Ascending aorta (tissue), 2 donors: Measurements from ENCODE around the gene CGREF1. TPM values are rescaled to one million over a fixed set of nuclear protein-coding genes. Genes with fewer than 3 reads are reported as not detected.
"Not testable (repeated sequence)": the region's sequence is repeated elsewhere in the genome, so short reads cannot be mapped to it uniquely, and the experiment has no call there.

ENCODE experiments used
- DNase-seq, 2 donors: peaks; one replicate each; pipeline ENCODE4 v3.0.0-alpha.2; 2019; ENCODE audit warnings: low spot score in 2 of 2
- H3K27ac ChIP-seq, 2 donors: fragments of 200-600 bp; sonication (generic); one replicate each; pipeline ENCODE4 v1.5.1; 2016 to 2017; ENCODE audit warnings: mild to moderate bottlenecking in 1 of 2
- H3K27me3 ChIP-seq: fragments of 200-600 bp; sonication (generic); one replicate; pipeline ENCODE4 v1.5.1; 2017
- H3K36me3 ChIP-seq, 2 donors: fragments of 200-600 bp; sonication (generic); one replicate each; pipeline ENCODE4 v1.5.1; 2016
- H3K4me1 ChIP-seq, 2 donors: fragments of 200-600 bp; sonication (generic); one replicate each; pipeline ENCODE4 v1.5.1; 2016 to 2017; ENCODE audit warnings: mild to moderate bottlenecking in 1 of 2
- H3K4me3 ChIP-seq, 2 donors: fragments of 200-600 bp; sonication (generic); one replicate each; pipeline ENCODE4 v1.5.1; 2016 to 2017; ENCODE audit warnings: mild to moderate bottlenecking in 1 of 2
- H3K9me3 ChIP-seq, 2 donors: fragments of 200-600 bp; sonication (generic); one replicate each; pipeline ENCODE4 v1.5.1; 2016
- CTCF ChIP-seq, 3 experiments: fragments of 200-600 bp in 2 of 3; fragments of 450-650 bp in 1 of 3; sonication (generic) in 2 of 3; IDR thresholded peaks; one replicate each; pipeline ENCODE4 v1.5.1; 2016 to 2019; ENCODE audit warnings: antibody characterized with exemption in 3 of 3, mild to moderate bottlenecking in 1 of 3, moderate library complexity in 1 of 3
- intact Hi-C: fragments of 100-400 bp; cut with DNase I; formaldehyde crosslinking; loops from one replicate; pipeline ENCODE4 v1.15.1; 2023
- total RNA-seq: library from RNA; depleted of rRNA; stranded (reverse); fragments of >200 nt; gene quantifications from one replicate; pipeline ENCODE4 v1.1.0, GENCODE V29; 2016

CGREF1 gene
- total RNA-seq, 1 donor from 2014 or later = 3.5 TPM

- DNase-seq = no peak
- Histone ChIP-seq H3K36me3 (no peaks in the 10 kb centered on the region), H3K27me3 (no peaks in the 10 kb centered on the region), H3K4me3 (no peak overlapping the region), H3K9me3 (no peaks in the 10 kb centered on the region), H3K4me1 (peaks cover 3 to 6% of the 10 kb centered on the region in 2 donors), H3K27ac (no peak overlapping the region)
- no peak for TF ChIP-seq CTCF (IDR thresholded peaks at IDR 0.05)
- intact Hi-C loops = no loop called here
Observed at GRCh38 chr2:27115519-27115918, 3.4 kb downstream of the CGREF1 start.

DNA sequence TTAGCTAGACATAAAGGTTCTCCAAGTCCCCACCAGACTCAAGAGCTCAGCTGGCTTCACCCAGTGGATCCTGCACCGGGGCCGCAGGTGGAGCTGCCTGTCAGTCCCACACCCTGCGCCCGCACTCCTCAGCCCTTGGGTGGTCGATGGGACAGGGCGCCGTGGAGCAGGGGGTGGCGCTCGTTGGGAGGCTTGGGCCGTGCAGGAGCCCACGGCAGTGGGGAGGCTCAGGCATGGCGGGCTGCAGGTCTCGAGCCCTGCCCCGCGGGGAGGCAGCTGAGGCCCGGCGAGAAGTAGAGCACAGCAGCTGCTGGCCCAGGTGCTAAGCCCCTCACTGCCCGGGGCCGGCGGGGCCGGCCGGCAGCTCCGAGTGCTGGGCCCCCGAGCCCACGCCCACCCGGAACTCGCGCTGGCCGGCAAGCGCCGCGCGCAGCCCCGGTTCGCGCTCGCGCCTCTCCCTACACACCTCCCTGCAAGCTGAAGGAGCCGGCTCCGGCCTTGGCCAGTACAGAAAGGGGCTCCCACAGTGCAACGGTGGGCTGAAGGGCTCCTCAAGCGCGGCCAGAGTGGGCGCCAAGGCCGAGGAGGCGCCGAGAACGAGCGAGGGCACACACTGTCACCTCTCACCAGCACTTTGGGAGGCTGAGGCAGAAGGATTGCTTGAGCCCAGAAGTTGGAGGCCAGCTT, 7.4 kb downstream of the CGREF1 start:
- H3K27ac ChIP-seq, H3K4me3 ChIP-seq: not testable (repeated sequence)

GRCh38 chr2:27110603-27111352, 8.2 kb downstream of the CGREF1 start:
- H3K9me3 ChIP-seq, H3K27ac ChIP-seq, DNase-seq, H3K27me3 ChIP-seq, H3K4me1 ChIP-seq, H3K36me3 ChIP-seq, H3K4me3 ChIP-seq: not testable (repeated sequence)
- intact Hi-C loops = loop anchor here (5.0 kb wide), 1 partner anchor 52 kb away; no protein-coding TSS in a partner anchor

More for the DNA sequence above, 7.4 kb downstream of the CGREF1 start:
- H3K4me1 ChIP-seq, H3K9me3 ChIP-seq, DNase-seq, H3K27me3 ChIP-seq, H3K36me3 ChIP-seq: not testable (repeated sequence)
- intact Hi-C loops = loop anchor here (5.0 kb wide), 1 partner anchor 51 kb away; no protein-coding TSS in a partner anchor

GRCh38 chr2:27109083-27109482, 9.8 kb downstream of the CGREF1 start:
- Histone ChIP-seq H3K27ac (no peak overlapping the region), H3K4me1 (no peaks in the 10 kb centered on the region), H3K4me3 (no peak overlapping the region), H3K27me3 (no peaks in the 10 kb centered on the region), H3K9me3 (no peaks in the 10 kb centered on the region), H3K36me3 (no peaks in the 10 kb centered on the region)
- intact Hi-C loops = no loop called here
- DNase-seq = no peak
- no peak for TF ChIP-seq CTCF (IDR thresholded peaks at IDR 0.05)

GRCh38 chr2:27108221-27108620, 10.7 kb downstream of the CGREF1 start:
- H3K4me3 ChIP-seq = no peak overlapping the region
- H3K4me1 ChIP-seq = no peaks in the 10 kb centered on the region
- H3K27me3 ChIP-seq = no peaks in the 10 kb centered on the region
- TF ChIP-seq CTCF (IDR thresholded peaks at IDR 0.05) = no peak
- H3K36me3 ChIP-seq = no peaks in the 10 kb centered on the region
- intact Hi-C loops = no loop called here
- no peak overlapping the region for H3K27ac ChIP-seq
- no peak for DNase-seq
- no peaks in the 10 kb centered on the region for H3K9me3 ChIP-seq

GRCh38 chr2:27105981-27106380, 12.9 kb downstream of the CGREF1 start:
- Histone ChIP-seq H3K36me3 (no peaks in the 10 kb centered on the region), H3K4me3 (no peak overlapping the region), H3K27ac (no peak overlapping the region), H3K9me3 (no peaks in the 10 kb centered on the region), H3K27me3 (no peaks in the 10 kb centered on the region), H3K4me1 (no peaks in the 10 kb centered on the region)
- no peak for TF ChIP-seq CTCF (IDR thresholded peaks at IDR 0.05)
- no peak for DNase-seq
- intact Hi-C loops = no loop called here
